ENCODE data around the gene TMEM145.
"Not testable (repeated sequence)": the region's sequence is repeated elsewhere in the genome, so short reads cannot be mapped to it uniquely, and the experiment has no call there.

TMEM145 gene

GRCh38 chr19:42334697-42335373 is 21.7 kb downstream of the TMEM145 start:
- H3K27me3 ChIP-seq (ENCODE audit: control insufficient read depth, insufficient read depth, low read length), result no peaks in the 10 kb centered on the region
- H3K4me1 ChIP-seq (ENCODE audit: control insufficient read depth, insufficient read depth, low read length), result peaks cover 5% of the 10 kb centered on the region
- H3K9me3 ChIP-seq (ENCODE audit: control insufficient read depth, insufficient read depth, low read length), result no peaks in the 10 kb centered on the region
- no peak overlapping the region for H3K9ac ChIP-seq (ENCODE audit: low read depth, low read length)
- H3K4me3 ChIP-seq (ENCODE audit: low read depth, low read length), result no peak overlapping the region
- peaks cover 9% of the 10 kb centered on the region for H3K36me3 ChIP-seq (ENCODE audit: control insufficient read depth, insufficient read depth, low read length)

GRCh38 chr19:42335374-42335936 is 22.3 kb downstream of the TMEM145 start:
- Histone ChIP-seq H3K36me3 (ENCODE audit: control insufficient read depth, insufficient read depth, low read length) (peaks cover 9% of the 10 kb centered on the region), H3K9me3 (ENCODE audit: control insufficient read depth, insufficient read depth, low read length) (no peaks in the 10 kb centered on the region), H3K27me3 (ENCODE audit: control insufficient read depth, insufficient read depth, low read length) (no peaks in the 10 kb centered on the region), H3K4me3 (ENCODE audit: low read depth, low read length) (no peak overlapping the region), H3K4me1 (ENCODE audit: control insufficient read depth, insufficient read depth, low read length) (peaks cover 2% of the 10 kb centered on the region), H3K9ac (ENCODE audit: low read depth, low read length) (no peak overlapping the region)

- Histone ChIP-seq H3K4me3 (ENCODE audit: low read depth, low read length) (no peak overlapping the region), H3K27me3 (ENCODE audit: control insufficient read depth, insufficient read depth, low read length) (no peaks in the 10 kb centered on the region), H3K36me3 (ENCODE audit: control insufficient read depth, insufficient read depth, low read length) (peaks cover 9% of the 10 kb centered on the region), H3K9me3 (ENCODE audit: control insufficient read depth, insufficient read depth, low read length) (no peaks in the 10 kb centered on the region), H3K9ac (ENCODE audit: low read depth, low read length) (no peak overlapping the region), H3K4me1 (ENCODE audit: control insufficient read depth, insufficient read depth, low read length) (no peaks in the 10 kb centered on the region)
Measured at GRCh38 chr19:42335971-42336370, 22.9 kb downstream of the TMEM145 start.

GRCh38 chr19:42339126-42339860 is 26.2 kb downstream of the TMEM145 start:
- not testable (repeated sequence) for H3K27me3 ChIP-seq (ENCODE audit: control insufficient read depth, insufficient read depth, low read length); H3K4me3 ChIP-seq (ENCODE audit: low read depth, low read length); H3K4me1 ChIP-seq (ENCODE audit: control insufficient read depth, insufficient read depth, low read length); H3K9ac ChIP-seq (ENCODE audit: low read depth, low read length); H3K9me3 ChIP-seq (ENCODE audit: control insufficient read depth, insufficient read depth, low read length); H3K36me3 ChIP-seq (ENCODE audit: control insufficient read depth, insufficient read depth, low read length)

GRCh38 chr19:42339922-42340321 is 26.8 kb downstream of the TMEM145 start:
- not testable (repeated sequence) for H3K27me3 ChIP-seq (ENCODE audit: control insufficient read depth, insufficient read depth, low read length); H3K36me3 ChIP-seq (ENCODE audit: control insufficient read depth, insufficient read depth, low read length); H3K9me3 ChIP-seq (ENCODE audit: control insufficient read depth, insufficient read depth, low read length); H3K4me3 ChIP-seq (ENCODE audit: low read depth, low read length); H3K4me1 ChIP-seq (ENCODE audit: control insufficient read depth, insufficient read depth, low read length); H3K9ac ChIP-seq (ENCODE audit: low read depth, low read length)

GRCh38 chr19:42343344-42344110 is 30.4 kb downstream of the TMEM145 start:
- Histone ChIP-seq H3K9me3 (ENCODE audit: control insufficient read depth, insufficient read depth, low read length) (no peaks in the 10 kb centered on the region), H3K4me3 (ENCODE audit: low read depth, low read length) (no peak overlapping the region), H3K4me1 (ENCODE audit: control insufficient read depth, insufficient read depth, low read length) (no peaks in the 10 kb centered on the region), H3K36me3 (ENCODE audit: control insufficient read depth, insufficient read depth, low read length) (peaks cover 5% of the 10 kb centered on the region), H3K27me3 (ENCODE audit: control insufficient read depth, insufficient read depth, low read length) (no peaks in the 10 kb centered on the region), H3K9ac (ENCODE audit: low read depth, low read length) (no peak overlapping the region)

- peaks cover 5% of the 10 kb centered on the region for H3K36me3 ChIP-seq (ENCODE audit: control insufficient read depth, insufficient read depth, low read length)
- no peak overlapping the region for H3K4me3 ChIP-seq (ENCODE audit: low read depth, low read length)
- H3K9me3 ChIP-seq (ENCODE audit: control insufficient read depth, insufficient read depth, low read length), result no peaks in the 10 kb centered on the region
- no peaks in the 10 kb centered on the region for H3K4me1 ChIP-seq (ENCODE audit: control insufficient read depth, insufficient read depth, low read length)
- H3K27me3 ChIP-seq (ENCODE audit: control insufficient read depth, insufficient read depth, low read length), result no peaks in the 10 kb centered on the region
- no peak overlapping the region for H3K9ac ChIP-seq (ENCODE audit: low read depth, low read length)
Measured at GRCh38 chr19:42344336-42344893, 31.3 kb downstream of the TMEM145 start.

- Histone ChIP-seq H3K4me1 (ENCODE audit: control insufficient read depth, insufficient read depth, low read length) (no peaks in the 10 kb centered on the region), H3K9ac (ENCODE audit: low read depth, low read length) (no peak overlapping the region), H3K36me3 (ENCODE audit: control insufficient read depth, insufficient read depth, low read length) (peaks cover 7% of the 10 kb centered on the region)
Measured at GRCh38 chr19:42345191-42345812, 32.2 kb downstream of the TMEM145 start.

GRCh38 chr19:42348211-42348610 is 35.1 kb downstream of the TMEM145 start:
- no peak overlapping the region for H3K4me3 ChIP-seq (ENCODE audit: low read depth, low read length)
- H3K4me1 ChIP-seq (ENCODE audit: control insufficient read depth, insufficient read depth, low read length), result no peaks in the 10 kb centered on the region
- no peaks in the 10 kb centered on the region for H3K27me3 ChIP-seq (ENCODE audit: control insufficient read depth, insufficient read depth, low read length)
- H3K36me3 ChIP-seq (ENCODE audit: control insufficient read depth, insufficient read depth, low read length), result peaks cover 18% of the 10 kb centered on the region
- H3K9me3 ChIP-seq (ENCODE audit: control insufficient read depth, insufficient read depth, low read length), result no peaks in the 10 kb centered on the region
- no peak overlapping the region for H3K9ac ChIP-seq (ENCODE audit: low read depth, low read length)

More at GRCh38 chr19:42345191-42345812, 32.2 kb downstream of the TMEM145 start:
- H3K27me3 ChIP-seq (ENCODE audit: control insufficient read depth, insufficient read depth, low read length), result no peaks in the 10 kb centered on the region
- no peak overlapping the region for H3K4me3 ChIP-seq (ENCODE audit: low read depth, low read length)
- no peaks in the 10 kb centered on the region for H3K9me3 ChIP-seq (ENCODE audit: control insufficient read depth, insufficient read depth, low read length)

- no peaks in the 10 kb centered on the region for H3K27me3 ChIP-seq (ENCODE audit: control insufficient read depth, insufficient read depth, low read length)
- no peak overlapping the region for H3K4me3 ChIP-seq (ENCODE audit: low read depth, low read length)
- H3K9ac ChIP-seq (ENCODE audit: low read depth, low read length), result no peak overlapping the region
- no peaks in the 10 kb centered on the region for H3K9me3 ChIP-seq (ENCODE audit: control insufficient read depth, insufficient read depth, low read length)
- H3K4me1 ChIP-seq (ENCODE audit: control insufficient read depth, insufficient read depth, low read length), result no peaks in the 10 kb centered on the region
- peaks cover 18% of the 10 kb centered on the region for H3K36me3 ChIP-seq (ENCODE audit: control insufficient read depth, insufficient read depth, low read length)
Measured at GRCh38 chr19:42349378-42350107, 36.4 kb downstream of the TMEM145 start.
